Measurements from ENCODE around the gene CSMD2.

The CSMD2 gene

DNA sequence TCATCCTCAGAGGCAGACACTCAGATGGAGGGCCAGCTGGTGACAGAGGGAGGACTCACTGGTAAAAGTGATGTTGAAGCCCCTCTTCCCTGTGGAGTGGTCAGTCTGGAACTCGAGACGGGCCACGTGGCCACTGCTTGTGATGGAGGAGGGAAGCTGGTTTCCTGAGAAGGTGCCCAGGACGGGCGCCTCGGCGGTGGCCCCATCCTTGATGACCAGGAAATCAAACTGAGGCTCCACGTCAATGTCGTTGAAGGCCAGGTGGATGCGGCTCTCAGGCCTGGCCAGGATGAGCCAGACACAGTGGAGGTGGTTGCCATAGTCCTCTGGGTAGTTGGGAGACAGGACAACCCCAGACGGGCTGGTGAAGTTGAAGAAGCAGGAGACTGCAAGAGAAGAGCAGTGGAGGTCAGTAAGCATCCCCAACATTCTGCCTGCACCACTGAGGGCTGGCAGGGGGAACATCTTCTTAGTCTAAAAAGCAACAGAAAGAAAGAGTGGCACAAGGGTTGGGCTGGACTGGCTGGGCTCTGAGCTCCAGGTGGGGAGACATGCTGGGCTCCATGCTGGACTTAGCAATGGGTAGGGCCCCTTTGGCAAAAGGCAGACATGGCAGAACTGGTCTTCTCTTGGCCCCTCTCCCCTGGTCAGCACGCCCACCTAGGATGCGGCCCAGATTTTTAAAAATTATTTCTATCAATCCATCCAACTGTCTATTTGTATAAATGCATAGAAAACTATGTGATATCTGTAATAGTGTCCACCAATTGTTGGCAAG is 421.6 kb downstream of the CSMD2 start:
- no peak for DNase-seq (ENCODE audit: low spot score)

- DNase-seq (ENCODE audit: low spot score) = no peak
These were observed 422.4 kb downstream of the CSMD2 start for GRCh38 chr1:33742663-33743062.

DNA sequence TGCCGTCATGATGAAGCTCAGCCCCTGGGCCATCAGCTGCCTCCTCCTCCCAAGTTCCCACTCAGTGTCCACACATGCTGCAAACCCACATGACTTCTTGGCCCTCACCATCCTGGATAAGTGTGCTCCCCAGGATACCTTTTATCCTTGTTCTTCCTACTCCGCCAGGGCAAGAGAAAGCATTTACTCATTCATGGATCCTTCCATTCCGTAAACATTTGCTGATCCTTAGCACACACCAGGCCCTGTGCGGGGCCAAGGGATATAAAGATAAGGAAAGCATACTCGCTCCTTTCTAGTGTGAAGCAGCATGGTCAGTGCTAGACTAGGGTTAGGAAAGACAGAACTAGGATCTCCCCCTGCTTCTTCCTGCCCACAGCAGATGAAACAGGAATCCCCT is 423.3 kb downstream of the CSMD2 start:
- DNase-seq (ENCODE audit: low spot score) = no peak

- DNase-seq (ENCODE audit: low spot score) = no peak
These were observed 424.8 kb downstream of the CSMD2 start for GRCh38 chr1:33740040-33740744.

- DNase-seq (ENCODE audit: low spot score) = no peak
These were observed 426.1 kb downstream of the CSMD2 start for GRCh38 chr1:33738976-33739375.

- no peak for DNase-seq (ENCODE audit: low spot score)
These were observed 426.5 kb downstream of the CSMD2 start for GRCh38 chr1:33738536-33738935.

GRCh38 chr1:33736496-33736895 is 428.5 kb downstream of the CSMD2 start:
- DNase-seq (ENCODE audit: low spot score) = no peak

DNA sequence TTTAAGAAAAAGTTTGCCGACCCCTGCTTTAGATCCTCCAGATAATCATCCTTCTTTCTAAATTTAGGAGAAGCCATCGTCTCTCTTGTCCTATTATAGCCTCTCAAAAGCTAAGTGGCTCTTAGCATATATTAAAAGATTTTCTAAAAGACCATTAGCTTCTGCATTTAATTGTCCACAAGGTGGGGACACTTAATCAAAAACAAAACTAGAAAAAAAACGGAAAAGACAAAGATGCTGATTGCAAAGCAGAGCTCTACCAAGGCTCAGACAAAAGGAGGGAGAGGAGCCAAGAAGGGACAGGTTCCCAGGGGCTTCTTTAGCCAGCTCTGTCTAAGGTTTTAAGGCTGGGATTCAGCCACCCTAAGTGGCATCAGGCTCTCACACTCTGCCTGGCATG is 429.4 kb downstream of the CSMD2 start:
- no peak for DNase-seq (ENCODE audit: low spot score)

- DNase-seq (ENCODE audit: low spot score) = no peak
These were observed 437.7 kb downstream of the CSMD2 start for GRCh38 chr1:33727310-33727709.

DNA sequence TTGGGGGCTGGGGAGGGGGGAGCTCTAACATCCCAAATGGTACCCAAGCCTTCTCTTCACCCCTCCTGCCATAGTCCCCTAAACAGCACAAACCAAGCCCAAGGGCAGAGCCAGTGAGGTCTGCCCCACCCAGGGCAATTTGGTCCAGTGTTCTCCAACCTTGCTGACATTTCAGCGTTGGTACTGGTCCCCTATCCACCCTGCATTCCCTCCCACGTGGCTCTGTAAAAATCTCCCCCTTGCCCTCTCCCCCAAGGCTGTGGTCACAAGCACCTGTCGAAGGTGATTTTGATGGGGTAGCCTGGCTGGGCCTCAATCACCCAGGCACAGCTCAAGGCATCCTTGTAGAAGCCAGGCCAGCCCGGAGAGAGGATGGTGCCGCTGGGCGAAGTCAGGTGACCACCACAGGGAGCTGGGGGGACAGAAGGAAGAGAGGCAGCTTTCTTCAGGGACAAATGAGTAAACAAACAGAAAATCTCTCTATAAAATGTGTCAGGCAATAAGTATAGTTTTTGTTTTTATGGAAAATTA is 438.7 kb downstream of the CSMD2 start:
- DNase-seq (ENCODE audit: low spot score) = no peak

DNA sequence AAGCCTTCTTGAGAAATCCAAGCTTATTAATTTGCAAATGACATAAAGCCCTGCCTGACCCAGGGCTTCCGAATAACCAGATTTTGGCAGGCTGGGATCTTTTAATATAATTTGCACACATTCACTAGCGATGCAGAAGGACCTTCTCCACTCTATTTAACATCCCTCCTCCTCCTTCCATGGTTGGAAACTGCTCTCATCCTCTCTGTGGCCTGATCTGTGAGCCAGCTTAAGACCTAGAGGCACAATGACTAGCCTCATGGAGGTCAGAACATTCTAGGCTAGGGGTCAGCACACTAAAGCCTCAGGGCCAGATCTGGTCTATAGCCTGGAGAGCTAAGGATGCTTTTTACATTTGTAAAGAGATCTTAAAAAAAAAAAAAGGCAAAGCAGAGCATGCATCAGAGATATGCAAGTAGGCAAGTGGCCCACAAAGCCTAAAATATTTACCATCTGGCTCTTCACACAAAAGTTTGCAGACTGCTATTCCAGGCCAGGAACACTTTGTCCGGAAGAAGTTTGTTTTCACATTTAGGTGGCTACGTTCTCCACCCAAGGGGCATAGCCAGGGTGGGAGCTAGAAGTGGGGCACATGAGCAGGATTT is 439.4 kb downstream of the CSMD2 start:
- DNase-seq (ENCODE audit: low spot score) = no peak

- no peak for DNase-seq (ENCODE audit: low spot score)
These were observed 440.0 kb downstream of the CSMD2 start for GRCh38 chr1:33725037-33725436.

DNA sequence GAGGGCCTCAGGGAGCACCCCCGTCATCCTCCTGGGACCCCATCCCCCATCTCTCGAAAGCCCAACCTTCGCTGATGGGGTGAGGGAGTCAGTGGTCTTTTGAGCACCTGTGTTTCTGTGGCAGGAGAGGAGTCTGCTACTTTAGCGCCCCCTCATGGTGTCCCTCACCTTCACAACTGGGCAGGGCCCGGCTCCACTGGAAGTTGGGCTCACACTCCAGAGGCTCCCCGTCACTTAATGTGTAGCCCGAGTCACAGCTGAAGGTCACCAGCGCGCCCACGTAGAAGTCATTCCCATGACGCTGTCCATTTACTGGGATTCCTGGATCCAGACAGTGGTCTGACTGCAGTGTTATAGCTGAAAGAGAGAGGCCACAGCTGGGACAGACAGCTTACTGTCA is 440.7 kb downstream of the CSMD2 start:
- no peak for DNase-seq (ENCODE audit: low spot score)

GRCh38 chr1:33723251-33723650 is 441.8 kb downstream of the CSMD2 start:
- no peak for DNase-seq (ENCODE audit: low spot score)

GRCh38 chr1:33721301-33721815 is 443.7 kb downstream of the CSMD2 start:
- no peak for DNase-seq (ENCODE audit: low spot score)

DNA sequence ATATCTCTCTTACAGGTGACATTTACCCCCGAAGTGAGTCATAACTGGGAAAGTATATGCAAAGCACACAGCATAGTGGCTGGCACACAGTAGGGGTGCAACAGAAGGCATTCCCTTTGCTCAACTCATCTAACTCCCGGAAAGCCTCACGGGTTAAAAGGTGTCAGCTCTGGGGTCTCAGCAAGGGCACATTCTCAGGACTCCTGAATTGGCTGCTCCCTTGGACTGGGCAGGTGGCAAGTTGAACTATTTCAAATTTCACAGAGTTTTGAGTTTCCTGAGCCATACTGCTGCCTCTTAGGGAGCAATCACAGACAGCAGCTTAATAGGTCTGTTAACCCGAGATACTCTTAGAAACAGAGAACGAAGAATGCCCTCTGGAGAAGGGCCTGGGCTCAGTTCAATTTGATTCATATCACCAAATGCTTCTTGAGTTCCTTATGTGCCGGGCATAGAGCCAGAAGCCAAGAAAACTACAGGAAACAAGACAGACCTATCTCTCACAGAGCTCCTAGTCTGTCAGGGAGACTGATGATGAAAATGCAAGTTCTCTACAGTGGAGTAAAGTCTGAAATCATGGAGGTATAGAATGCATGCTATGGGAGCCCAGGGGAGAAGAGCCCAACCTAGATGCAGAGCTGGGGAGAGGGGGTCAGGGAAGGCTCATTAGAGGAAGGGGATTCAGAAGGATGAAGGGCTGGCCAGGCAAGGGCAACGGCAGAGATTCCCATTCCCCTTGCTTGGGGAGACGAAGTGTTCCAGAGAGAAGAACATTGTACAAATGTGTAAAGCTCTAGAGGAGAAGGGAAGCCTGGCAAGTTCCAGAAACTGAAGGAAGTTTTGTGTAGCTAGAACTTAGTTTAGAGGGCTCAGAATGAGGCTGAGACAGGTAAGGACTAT is 445.0 kb downstream of the CSMD2 start:
- DNase-seq (ENCODE audit: low spot score) = no peak

DNA sequence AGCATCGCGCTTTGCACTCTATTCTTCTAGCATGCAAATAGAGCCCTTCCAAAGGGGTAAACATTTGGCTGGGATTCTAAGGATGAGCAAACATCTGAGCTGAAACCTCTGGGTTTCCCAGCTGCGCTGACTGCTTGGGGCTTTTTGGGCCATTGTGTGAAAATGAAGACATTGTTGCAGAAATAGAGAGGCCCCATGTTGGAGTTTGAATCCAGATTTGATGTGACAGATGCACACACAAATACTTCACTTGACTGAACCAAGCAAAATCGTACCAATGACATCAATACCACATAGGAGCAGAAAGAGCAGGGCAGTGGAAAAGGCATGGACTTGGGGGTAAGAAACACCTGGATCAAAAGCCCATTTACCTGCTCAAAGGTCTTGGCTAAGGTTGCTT is 445.7 kb downstream of the CSMD2 start:
- no peak for DNase-seq (ENCODE audit: low spot score)

- no peak for DNase-seq (ENCODE audit: low spot score)
These were observed 446.8 kb downstream of the CSMD2 start for GRCh38 chr1:33718186-33718585.

GRCh38 chr1:33716976-33717688 is 447.9 kb downstream of the CSMD2 start:
- DNase-seq (ENCODE audit: low spot score) = no peak

DNA sequence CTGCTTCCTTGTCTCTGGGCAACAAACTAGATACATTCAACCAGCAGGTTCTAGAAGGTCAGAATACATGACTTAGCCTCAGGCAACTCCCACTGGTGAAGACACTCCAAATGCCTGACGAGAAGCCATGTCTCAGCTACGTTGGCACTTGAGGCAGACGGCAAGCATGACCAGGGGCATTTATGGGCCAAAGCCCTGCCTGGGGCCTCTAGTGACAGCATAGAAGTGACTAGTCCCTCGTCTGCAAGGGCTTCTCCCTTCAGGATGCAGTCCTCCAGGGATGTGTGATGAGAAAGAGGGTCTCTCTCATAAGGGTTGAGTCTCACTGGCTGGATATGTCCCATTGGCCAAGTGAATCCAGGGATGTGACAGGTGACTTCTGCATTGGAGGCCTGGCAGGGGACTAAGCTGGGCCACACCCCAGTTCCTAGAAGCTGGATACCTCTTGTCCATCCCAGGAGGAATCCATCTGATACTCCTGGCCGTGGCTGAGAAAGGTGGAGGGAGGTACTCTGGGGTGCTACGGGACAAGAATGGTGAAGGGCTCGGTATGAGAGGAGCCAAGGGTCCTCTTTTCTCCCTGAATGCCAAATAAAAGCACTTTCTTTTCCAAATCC is 449.7 kb downstream of the CSMD2 start:
- no peak for DNase-seq (ENCODE audit: low spot score)

DNA sequence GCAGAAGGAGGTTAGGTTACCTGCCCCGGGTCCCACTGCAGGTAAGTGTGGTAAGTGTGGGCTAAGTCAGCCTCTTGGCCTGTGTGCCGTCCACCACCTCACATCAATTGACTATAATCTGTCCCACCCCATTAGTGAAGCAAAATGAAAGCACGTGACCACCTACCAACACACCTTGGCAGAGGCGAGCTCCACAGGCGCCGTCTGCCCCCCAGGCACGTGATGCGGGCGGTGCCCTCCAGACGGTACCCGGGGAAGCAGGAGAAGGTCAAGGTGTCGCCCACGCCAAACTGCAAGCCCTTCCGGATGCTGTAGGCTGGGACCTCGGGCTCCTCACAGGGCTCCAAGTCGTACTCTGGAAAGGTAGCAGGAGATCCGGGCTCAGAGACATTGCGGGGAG is 450.6 kb downstream of the CSMD2 start:
- DNase-seq (ENCODE audit: low spot score) = no peak
